Fibroblast of skin of back (primary cell): ENCODE results near the gene CD200.
"Not testable (repeated sequence)": the region's sequence is repeated elsewhere in the genome, so short reads cannot be mapped to it uniquely, and the experiment has no call there.

Experiments
- DNase-seq: peaks from one replicate; pipeline ENCODE4 v3.0.0-alpha.2; 2013

CD200 gene

DNA sequence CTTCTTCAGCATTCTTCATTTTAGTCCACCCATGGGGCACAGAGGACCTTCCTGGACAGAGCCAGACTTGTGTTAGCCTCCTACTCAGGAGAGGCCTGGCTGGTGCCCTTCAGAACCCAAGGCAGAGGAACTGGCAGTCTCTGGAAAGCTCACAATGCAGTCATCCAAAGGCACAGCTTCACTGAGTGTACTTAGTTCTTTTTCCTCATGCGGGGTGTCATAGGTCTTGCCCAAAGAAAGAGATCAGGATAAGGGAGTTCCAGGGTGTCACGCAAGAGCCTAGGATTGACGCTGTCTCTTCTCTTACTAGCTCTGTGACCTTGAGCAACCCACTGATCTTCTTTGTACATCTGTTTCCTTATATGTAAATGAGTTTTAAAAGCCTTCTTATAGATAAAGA, 58.7 kb downstream of the CD200 start:
- no peak for DNase-seq

DNA sequence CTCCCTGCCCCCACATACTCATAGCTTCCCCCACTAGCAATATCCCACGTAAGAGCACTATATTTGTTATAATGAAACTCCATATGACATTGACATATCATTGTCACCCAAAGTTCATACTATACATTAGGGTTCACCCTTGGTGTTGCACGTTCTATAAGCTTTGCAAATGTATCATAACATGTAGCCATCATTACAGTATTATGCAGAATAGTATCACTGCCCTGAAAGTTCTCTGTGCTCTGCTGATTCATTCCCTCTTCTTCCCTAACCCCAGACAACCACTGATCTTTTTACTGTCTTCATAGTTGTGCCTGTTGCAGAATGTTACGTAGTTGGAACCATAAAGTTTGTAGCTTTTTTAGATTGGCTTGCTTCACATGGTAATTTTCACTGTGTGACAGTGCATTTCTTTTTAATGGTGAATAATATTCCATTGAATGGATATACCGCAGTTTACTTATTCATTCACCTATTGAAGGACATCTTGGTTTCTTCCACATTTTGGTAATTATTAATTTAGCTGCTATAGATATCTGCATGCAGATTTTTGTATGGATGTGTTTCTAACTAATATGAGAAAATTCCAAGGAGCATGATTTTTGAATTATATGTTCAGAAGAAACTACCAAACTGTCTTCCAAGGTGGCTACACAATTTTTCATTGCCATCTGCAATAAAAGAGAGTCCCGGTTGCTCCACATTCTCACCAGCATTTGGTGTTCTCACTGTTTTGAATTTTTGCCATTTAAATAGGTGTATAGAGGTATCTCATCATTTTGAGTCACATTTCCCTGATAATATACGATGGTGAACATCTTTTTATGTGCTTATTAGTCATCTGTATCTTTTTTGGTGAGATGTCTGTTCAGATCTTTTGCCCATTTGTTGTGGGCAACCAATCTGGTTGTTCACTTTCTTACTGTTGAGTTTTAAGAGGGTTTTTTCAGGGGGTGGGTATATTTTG, 59.7 kb downstream of the CD200 start:
- DNase-seq: no peak

DNA sequence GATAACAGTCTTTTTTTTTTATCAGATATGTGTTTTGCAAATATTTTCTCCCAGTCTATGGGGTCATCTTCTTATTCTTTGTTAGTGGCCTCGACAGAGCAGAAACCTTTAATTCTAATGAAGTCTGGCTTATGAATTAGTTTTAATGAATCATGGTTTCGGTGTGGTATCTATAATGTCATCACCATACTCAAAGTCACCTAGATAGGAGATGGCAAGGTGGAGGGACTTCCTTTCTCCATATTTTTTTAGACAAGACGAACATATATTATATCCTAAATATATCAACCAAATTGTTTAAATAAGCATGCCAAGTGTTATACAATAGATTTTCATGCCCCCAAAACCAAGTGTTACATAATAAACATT, 60.4 kb downstream of the CD200 start:
- DNase-seq: no peak

DNA sequence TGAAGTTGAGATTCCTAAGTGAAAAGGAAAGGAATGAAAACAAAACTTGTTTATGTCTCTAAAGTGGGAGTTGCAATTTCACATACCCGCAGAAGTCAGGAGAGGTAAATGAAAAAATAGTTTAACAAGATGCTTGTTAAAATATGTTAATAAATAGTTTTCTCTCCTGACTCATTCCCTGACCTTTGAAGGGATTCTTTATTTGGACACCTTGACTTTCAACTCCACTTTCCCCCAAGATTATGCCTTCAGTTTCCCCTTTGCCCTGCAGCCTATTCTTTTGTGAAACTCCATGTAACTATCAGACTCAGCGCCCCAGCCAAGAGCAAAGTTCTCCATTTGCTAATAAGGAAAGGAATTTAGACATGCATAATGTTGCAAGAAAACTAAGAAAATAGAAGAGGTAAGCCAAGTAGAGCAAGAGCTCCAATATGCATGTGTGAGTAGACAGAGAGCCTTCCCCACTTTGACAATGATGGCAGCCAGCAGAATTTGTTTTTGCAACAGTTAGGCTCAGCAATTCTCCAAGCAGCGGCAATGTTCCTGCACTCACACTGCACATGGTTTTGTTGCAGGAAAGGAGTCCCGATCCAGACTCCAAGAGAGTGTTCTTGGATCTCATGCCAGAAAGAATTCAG, 61.2 kb downstream of the CD200 start:
- no peak for DNase-seq

DNA sequence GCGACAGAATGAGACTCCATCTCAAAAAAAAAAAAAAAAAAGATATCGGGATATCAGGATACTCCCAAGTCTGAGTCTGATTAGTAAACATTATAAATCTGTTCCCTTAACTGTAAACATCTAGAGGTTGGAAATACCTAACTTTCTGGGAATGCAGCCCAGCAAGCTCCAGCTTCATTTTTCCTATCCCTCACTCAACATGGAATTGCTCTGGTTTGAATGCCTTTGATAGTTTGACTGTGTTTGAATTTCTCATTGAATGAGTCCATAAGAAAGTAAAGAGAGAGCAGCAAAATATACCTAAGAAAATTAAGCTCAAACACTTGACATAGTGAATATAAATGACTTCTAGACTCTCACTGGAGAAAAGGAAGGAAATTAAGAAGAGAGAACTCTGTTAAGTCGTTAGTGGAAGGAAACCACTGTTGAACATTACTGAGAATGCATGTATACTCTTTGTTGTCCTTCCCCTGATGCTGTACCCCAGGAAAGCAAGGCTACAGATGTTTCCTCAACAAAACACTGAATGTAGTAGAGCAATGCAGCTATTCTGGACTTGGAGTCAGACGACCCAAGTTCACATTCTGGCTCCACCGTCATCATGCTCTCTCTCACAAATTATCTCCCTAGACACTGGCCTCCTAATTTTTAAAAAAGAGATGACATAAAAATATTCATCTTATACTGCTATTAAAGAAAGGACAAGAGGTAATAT, 62.4 kb downstream of the CD200 start:
- DNase-seq: no peak

DNA sequence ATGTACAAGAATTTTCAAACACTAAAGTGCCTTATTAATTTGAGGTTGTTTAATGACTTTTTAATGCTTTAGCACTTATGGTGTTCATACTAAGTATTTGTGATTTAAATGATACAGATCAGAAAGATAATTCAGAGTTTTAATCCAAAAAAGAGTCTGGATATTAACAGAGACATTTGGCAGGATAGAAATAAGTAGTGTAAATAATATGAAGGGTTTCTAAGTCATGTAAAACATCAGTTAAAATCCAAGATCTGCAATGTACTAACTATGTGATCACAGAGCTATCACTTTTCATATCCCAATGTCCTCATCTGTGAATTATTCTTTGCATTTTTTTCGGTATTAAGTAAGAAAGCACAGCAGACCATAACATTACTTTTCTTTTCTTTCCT, 62.9 kb downstream of the CD200 start:
- no peak for DNase-seq

DNA sequence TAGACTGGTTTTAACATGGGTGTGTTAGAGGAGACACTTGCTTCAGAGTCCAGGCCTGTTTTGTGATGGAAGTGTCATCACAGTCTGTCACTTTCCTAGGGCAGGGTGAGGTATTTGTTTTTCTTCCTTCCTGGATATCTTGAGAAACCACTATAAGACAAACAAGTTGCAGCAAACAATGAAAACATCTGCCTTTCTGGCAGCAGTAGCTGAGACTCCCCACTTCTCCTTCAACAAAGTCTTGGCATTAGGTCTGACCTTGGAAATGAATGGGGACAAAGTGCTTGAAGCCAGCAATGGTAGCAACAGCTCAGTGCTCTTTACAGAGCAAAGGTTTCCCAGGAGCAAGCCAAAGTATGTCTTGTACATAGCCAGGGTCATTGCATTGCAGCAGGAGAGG, 64.6 kb downstream of the CD200 start:
- no peak for DNase-seq

DNA sequence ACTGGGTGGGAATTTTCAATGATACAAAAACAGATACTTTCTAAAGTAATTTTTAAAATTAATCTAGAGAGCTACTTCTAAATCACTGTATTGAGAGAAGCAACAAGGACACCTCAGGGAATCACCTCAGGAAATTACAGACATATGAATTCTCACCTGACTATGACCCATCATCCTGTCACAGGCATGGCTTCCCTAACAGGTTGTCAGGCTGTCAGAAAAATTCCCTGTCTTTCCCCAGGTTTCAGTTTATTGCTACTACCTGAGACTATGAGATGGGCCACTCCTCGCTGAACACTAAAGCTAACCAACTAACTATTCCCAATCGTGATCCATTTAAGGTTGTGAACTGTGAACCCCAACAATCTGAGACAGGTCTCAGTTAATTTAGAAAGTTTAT, 66.1 kb downstream of the CD200 start:
- no peak for DNase-seq

DNA sequence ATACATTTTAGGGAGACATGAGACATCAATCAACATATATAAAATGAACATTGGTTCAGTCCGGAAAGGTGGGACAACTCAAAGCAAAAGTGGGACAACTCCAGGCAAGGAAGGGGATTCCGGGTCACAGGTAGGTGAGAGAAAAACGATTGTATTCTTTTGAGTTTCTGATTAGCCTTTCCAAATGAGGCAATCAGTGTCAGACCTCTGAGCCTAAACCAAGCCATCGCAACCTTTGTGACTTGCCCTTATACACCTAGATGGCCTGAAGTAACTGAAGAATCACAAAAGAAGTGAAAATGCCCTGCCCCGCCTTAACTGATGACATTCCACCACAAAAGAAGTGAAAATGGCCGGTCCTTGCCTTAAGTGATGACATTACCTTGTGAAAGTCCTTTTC, 66.6 kb downstream of the CD200 start:
- DNase-seq: not testable (repeated sequence)

DNA sequence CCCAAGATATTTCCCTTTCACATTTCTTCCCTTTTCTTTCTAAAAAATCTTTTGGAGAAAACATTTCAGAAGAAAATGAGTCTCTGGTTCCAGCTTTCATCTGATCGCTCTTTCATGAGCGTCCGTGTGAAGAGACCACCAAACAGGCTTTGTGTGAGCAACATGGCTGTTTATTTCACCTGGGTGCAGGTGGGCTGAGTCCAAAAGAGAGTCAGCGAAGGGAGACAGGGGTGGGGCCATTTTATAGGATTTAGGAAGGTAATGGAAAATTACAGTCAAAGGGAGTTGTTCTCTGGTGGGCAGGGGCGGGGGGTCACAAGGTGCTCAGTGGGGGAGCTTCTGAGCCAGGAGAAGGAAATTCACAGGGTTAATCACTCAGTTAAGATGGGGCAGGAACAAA, 67.4 kb downstream of the CD200 start:
- DNase-seq: not testable (repeated sequence)

DNA sequence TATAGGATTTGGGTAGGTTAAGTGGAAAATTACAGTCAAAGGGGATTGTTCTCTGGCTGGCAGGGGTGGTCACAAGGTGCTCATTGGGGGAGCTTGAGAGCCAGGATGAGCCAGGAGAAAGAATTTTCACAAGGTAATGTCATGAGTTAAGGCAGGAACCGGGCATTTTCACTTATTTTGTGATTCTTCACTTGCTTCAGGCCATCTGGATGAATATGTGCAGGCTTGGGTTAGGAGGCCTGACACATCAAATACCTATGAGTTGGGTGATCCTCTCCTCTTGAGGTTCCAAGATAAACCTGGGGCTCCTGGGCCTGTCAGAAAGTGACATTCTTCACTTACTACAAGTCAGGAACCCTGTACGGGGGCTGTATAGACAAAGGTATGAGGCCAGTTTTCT, 68.7 kb downstream of the CD200 start:
- DNase-seq: no peak

DNA sequence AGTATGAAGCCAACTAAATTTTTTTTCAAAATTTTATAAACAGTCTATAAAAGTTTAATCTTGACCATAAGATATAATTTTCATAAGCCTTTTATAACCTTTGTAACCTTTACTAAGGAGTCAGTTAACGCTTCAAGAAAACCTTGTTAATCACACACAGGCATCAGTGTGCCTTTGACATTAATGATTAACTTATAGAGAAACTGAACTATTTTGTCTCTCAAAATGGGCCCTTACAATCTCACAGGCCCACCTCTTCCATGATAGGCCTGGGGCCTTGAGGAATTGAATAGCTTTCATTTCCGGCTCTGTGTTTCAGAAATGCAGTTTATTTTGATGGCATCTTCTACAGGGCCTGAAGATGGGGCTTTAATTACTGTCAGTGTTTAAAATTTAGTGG, 70.1 kb downstream of the CD200 start:
- DNase-seq: no peak

DNA sequence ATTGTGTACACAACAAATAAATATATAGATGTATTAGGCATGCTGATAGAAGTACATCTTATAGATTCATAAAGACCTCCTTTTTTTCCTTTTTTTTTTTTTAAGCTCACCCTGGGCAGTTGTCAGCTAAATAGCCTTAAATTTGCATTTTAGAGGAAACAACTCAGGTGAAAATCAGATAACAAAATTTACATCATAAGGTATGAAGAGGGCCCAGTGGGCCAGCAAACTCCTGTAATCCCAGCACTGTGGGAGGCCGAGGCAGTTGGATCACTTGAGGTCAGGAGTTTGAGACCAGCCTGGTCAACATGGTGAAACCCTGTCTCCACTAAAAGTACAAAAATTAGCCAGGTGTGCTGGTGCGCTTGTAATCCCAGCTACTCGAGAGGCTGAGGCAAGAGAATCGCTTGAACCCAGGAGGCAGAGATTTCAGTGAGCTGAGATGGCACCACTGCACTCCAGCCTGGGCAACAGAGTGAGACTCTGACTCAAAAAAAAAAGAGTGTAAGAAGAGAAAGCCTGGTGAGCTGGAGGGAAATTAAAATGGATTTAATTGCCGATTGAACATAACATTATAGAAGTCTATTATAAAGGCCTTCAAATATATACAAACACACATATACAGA, 72.1 kb downstream of the CD200 start:
- not testable (repeated sequence) for DNase-seq

DNA sequence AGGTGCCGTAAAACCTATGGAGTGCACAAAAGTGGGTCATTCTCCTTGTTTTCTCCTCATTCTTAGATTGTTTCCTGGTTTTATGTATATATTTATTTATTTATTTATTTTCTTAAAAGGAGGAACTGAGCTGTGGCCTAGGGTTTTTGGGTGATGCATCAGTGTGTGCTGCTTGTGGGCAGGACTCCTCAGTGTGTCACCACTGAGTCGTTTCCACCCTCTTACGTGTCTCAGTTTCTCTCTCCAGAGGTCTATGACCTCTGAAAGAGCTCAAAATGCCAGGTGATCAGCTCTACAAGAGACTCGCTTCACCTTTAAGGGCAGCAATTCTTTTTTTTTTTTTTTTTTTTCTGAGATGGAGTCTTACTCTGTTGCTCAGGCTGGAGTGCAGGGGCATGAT, 72.9 kb downstream of the CD200 start:
- peak; percentile 15 for DNase-seq

DNA sequence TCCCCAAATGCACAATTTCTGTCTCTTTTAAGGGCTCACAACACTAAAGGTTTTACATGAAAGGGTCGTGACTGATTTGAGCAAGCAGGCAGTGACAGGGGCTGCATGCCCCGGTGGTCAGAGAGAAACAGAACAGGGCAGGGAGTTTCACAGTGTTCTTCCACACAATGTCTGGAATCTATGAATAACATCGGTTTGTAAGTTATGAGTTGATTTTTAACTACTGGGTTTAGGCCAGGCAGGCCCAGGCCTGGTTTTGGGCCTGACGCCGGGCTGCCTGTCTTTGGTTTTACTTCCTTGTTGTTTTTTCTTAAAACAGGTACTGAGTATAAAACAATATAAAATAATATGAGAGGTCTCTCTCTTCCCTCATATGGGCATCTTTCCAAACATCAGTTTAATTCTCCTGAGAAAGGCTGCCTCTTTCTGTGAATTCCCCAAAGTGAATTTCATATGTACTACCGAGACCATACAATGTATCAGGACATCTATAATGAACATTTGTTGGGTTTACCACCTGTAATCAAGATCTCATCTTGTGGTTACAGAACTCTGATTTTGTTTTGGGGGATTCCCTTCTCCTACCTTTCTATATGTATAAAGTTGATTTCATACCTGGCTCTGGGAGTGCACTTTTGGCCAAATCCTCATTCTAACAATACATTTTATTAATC, 74.4 kb downstream of the CD200 start:
- no peak for DNase-seq

DNA sequence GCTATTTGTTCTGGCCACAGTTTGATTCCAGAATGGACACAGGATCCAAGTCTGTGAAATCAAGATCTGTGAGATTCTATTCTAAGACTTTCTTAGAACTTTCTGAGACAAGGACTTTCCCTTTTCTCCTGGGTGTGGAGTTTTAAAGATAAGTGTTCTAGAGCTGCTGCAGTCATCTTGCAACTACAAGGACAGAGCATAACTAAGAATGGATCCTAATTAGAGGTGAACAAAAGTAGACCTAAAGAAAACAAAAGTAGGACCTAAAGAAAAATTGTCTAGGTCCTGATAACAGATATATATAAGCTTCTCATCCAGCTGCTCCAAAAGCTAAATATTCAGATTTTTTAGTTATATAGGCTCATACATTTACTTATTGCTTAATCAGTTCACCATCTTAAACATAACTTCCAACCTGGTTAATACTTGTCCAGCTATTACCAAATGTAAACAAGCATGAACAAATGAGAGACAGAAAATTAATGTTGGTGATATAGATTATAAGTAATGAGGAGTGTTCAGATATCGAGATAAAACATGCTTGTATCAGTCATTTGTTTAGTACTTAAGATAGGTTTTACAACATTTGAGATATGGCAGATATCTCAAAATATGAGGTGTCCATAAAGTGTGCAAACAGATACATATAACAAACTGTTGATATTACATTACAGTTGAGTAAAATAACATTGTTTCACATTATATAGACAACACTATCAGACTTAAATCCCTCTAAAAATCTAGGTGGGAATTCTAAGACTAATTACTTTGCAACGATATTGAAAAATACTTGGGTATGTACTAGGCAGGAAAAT, 75.1 kb downstream of the CD200 start:
- DNase-seq: no peak

DNA sequence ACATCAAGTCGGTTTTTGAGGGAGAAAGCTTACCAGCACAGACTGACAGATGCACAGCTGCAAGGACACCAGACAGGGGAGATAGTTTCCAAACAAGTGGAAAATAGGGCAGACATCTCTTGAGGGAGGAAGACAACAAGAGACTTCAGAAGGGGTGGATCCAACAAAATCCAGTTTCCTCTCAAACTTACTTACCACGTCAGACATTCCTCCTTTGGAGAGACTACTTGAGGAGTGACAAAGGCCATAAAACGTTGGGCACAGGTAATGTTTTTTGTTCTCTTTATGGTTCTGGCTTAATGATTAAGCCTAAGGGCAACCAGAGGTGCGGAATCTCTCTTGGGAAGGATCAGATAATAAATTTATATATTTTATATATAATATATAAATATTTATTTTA, 76.1 kb downstream of the CD200 start:
- no peak for DNase-seq

DNA sequence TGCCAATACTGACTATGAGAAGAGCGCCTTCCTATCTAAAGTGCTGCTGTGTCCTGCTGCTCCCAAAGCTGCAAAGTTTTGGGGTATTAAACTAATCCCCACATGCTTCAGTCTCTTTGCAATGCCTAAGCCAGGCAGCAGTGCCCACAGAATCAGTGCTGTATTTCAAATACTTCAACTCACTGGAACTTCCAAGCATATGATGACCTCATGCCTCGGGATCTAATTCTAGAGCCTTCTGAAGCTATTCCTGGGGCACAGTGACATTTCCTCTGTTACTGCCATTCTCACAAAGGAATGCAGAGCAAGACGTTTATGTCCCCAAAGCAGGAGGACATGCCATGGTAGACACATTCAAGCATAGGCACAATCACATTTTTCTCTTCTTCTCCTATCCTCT, 78.5 kb downstream of the CD200 start:
- peak; percentile 44 for DNase-seq
